ENCODE measurements around the gene NSD2. TPM values are rescaled to one million over a fixed set of nuclear protein-coding genes. Genes with fewer than 3 reads are reported as not detected.

The NSD2 gene
- total RNA-seq, 4 donors from 2014 or later: 19.1 to 33.1 (median 28.8) TPM

DNA sequence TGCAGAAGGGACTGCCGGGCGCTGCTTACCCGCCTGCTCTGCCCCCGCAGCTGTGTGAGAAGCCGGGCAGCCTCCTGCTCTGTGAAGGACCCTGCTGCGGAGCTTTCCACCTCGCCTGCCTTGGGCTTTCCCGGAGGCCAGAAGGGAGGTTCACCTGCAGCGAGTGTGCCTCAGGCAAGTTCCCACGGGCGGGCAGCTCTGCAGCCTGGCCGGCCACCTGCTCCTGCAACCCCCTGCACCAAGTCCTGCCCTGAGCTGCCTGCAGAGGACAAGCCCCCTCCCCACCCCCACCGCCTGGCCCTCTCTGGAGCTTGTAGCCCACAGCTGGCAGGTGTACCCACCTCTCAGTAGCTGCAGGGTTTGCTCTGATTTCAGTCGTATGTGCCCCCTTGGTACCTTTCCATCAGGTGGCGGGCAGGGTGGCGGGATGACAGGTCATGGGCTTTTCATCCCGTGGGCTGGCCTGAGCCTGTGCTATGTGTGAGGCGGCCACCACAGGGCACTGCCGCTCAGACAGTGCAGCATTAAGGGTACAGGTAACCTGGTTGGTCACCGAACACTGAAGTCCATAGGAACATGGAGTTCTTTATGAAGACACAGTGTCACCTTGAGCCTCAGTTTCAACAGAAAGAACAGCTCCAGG is 81.0 kb downstream of the NSD2 start:
- TF ChIP-seq CTCF (IDR thresholded peaks at IDR 0.05): no peak
- ATAC-seq (ENCODE audit: low FRiP score) (no peak), DNase-seq (ENCODE audit: low spot score) (no peak)

DNA sequence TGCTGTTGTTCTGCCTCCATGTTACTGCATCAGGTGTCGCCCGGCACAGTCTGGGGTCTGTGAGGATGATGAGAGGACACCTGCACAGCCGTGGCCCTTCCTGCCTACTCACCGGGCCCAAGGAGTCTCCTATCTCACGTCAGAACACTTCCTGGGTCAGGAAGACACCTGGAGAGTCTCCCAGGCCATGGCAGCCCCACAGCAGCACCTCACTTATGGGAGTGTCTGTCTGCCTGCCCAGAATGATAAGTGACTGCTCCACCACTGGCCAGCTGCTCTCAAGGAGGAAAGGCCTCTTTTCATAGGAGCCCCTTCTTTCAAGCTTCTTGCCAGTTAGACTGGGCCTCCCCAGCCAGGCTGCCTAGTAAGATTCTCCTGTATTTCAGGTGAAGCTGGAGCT is 81.5 kb downstream of the NSD2 start:
- DNase-seq (ENCODE audit: low spot score): no peak
- no peak for ATAC-seq (ENCODE audit: low FRiP score)
- no peak for TF ChIP-seq CTCF (IDR thresholded peaks at IDR 0.05)

- no peak for DNase-seq (ENCODE audit: low spot score)
- no peak for ATAC-seq (ENCODE audit: low FRiP score)
- TF ChIP-seq CTCF (IDR thresholded peaks at IDR 0.05): no peak
Observed at GRCh38 chr4:1953335-1953734, 82.1 kb downstream of the NSD2 start.

DNA sequence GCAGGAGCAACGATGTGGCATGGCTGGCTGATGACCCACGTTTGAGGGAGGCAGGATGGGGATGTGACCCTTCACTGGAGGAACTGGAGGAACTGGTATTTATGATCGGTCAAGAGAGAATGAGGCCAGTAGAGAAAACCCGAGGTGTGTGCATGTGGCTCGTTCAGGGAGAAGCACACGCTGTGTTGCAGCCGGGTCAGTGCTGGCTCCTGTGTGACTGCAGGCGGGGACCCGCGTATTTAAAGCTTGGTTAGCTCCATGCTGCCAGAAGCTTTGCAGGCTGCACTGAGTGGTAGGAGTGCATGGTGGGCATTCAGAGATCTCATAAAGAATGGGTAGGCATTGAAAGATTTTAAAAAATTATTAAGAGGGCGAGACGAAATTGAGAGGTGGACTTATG is 85.4 kb downstream of the NSD2 start:
- DNase-seq (ENCODE audit: low spot score) (no peak), ATAC-seq (ENCODE audit: low FRiP score) (no peak)
- TF ChIP-seq CTCF (IDR thresholded peaks at IDR 0.05): no peak

GRCh38 chr4:1958276-1959103 is 87.3 kb downstream of the NSD2 start:
- DNase-seq (ENCODE audit: low spot score): no peak
- ATAC-seq (ENCODE audit: low FRiP score): no peak
- no peak for TF ChIP-seq CTCF (IDR thresholded peaks at IDR 0.05)

DNA sequence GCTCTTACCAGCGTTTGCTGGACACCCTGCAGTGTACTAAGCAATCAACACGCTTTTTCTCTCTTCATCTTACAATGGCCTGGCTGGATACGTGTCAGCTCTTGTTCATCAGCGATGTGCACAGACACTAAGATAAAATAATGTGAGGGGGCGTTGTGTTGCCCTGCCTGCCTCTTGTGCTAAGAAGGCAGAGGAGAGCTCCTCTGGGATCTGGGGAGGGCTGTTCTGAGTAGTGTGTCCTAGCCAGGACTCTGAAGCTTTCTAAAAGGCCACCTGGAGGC is 87.9 kb downstream of the NSD2 start:
- ATAC-seq (ENCODE audit: low FRiP score) (no peak), DNase-seq (ENCODE audit: low spot score) (no peak)
- no peak for TF ChIP-seq CTCF (IDR thresholded peaks at IDR 0.05)
